HT-29 (cell line): ENCODE measurements around the gene NTRK2. TPM values are rescaled to one million over a fixed set of nuclear protein-coding genes. Genes with fewer than 3 reads are reported as not detected.

Source experiments
- DNase-seq: peaks from one replicate; pipeline ENCODE4 v3.0.0-alpha.2; 2015; ENCODE audit warnings: low spot score
- total RNA-seq: library from RNA; depleted of rRNA; stranded (reverse); fragments of >200 nt; shearing (Covaris generic); gene quantifications from 2 replicates; pipeline ENCODE4 v1.2.3, GENCODE V29; 2014

Gene NTRK2
- total RNA-seq, 1 experiment from 2014 or later = not detected

- no peak for DNase-seq
Measured at GRCh38 chr9:84818791-84819190, 149.3 kb downstream of the NTRK2 start.

GRCh38 chr9:84819491-84819991, 150.0 kb downstream of the NTRK2 start:
- DNase-seq = no peak

- DNase-seq = no peak
Measured at GRCh38 chr9:84821431-84821830, 151.9 kb downstream of the NTRK2 start.

- DNase-seq = no peak
Measured at GRCh38 chr9:84822589-84823233, 153.2 kb downstream of the NTRK2 start.

GRCh38 chr9:84823421-84824271, 154.1 kb downstream of the NTRK2 start:
- no peak for DNase-seq

GRCh38 chr9:84827216-84827765, 157.8 kb downstream of the NTRK2 start:
- DNase-seq = no peak

GRCh38 chr9:84828046-84828445, 158.5 kb downstream of the NTRK2 start:
- no peak for DNase-seq

GRCh38 chr9:84829471-84829870, 159.9 kb downstream of the NTRK2 start:
- no peak for DNase-seq

GRCh38 chr9:84829997-84830696, 160.6 kb downstream of the NTRK2 start:
- no peak for DNase-seq

GRCh38 chr9:84831377-84831776, 161.8 kb downstream of the NTRK2 start:
- DNase-seq = no peak

GRCh38 chr9:84832453-84832852, 162.9 kb downstream of the NTRK2 start:
- no peak for DNase-seq

GRCh38 chr9:84834426-84834825, 164.9 kb downstream of the NTRK2 start:
- DNase-seq = no peak

- DNase-seq = no peak
Measured at GRCh38 chr9:84835745-84836144, 166.2 kb downstream of the NTRK2 start.

GRCh38 chr9:84838879-84839278, 169.3 kb downstream of the NTRK2 start:
- DNase-seq = no peak

- no peak for DNase-seq
Measured at GRCh38 chr9:84839541-84839940, 170.0 kb downstream of the NTRK2 start.

GRCh38 chr9:84841931-84842330, 172.4 kb downstream of the NTRK2 start:
- no peak for DNase-seq

GRCh38 chr9:84843175-84843824, 173.8 kb downstream of the NTRK2 start:
- DNase-seq = no peak

GRCh38 chr9:84845956-84846900, 176.7 kb downstream of the NTRK2 start:
- DNase-seq = no peak

GRCh38 chr9:84846906-84847305, 177.4 kb downstream of the NTRK2 start:
- DNase-seq = no peak

GRCh38 chr9:84849049-84849448, 179.5 kb downstream of the NTRK2 start:
- no peak for DNase-seq
